ENCODE data around the gene FRS2.

The FRS2 gene

GRCh38 chr12:69544087-69544486 lies 73.9 kb downstream of the FRS2 start:
- no peak for DNase-seq

GRCh38 chr12:69545081-69545480 lies 74.9 kb downstream of the FRS2 start:
- no peak for DNase-seq

DNA sequence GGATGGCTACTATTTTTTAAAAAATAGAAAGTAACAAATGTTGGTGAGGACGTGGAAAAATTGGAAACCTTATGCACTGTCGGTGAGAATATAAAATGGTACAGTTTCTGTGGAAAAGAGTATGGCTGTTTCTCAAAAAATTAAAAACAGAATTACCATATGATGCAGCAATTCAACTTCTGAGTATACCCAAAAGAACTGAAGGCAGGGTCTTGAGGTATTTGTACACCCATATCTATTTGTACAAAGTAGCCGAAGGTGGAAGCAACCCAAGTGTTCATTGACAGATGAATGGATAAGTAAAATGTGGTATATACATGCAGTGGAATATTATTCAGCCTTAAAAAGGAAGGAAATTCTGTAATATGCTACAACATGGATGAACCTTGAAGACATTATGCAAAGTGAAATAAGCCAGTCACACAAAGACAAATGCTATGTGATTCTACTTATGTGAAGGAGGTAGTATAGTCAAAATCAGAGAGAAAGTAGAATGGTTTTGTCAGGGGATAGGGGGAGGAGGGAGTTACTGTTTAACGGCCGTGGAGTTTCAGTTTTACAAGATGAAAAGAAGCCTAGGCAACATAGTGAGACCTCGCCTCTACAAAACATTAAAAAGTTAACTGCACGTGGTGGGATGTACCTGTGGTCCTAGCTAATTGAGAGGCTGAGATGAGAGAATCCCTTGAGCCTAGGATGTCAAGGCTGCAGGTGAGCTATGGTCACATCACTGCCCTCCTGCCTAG lies 76.7 kb downstream of the FRS2 start:
- no peak for DNase-seq

DNA sequence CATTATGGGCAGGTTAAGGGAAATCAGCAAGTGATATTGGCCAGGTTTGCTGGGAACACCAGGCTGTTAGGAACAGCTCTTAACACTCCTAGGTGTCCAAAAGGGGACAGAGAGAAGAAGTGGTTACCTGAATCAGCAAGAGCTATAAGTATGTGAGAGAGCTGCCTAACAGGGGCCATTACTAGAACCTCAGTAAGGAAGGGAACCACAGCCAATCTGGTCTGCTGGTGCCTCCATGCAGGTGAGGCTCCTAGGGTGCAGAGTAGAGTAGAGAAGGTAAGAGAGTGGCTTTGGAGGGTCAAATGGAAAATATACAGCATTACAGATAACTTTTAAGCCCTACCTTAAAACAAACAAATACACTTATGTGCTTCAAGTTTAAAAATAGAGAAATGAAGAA lies 78.5 kb downstream of the FRS2 start:
- DNase-seq = no peak

DNA sequence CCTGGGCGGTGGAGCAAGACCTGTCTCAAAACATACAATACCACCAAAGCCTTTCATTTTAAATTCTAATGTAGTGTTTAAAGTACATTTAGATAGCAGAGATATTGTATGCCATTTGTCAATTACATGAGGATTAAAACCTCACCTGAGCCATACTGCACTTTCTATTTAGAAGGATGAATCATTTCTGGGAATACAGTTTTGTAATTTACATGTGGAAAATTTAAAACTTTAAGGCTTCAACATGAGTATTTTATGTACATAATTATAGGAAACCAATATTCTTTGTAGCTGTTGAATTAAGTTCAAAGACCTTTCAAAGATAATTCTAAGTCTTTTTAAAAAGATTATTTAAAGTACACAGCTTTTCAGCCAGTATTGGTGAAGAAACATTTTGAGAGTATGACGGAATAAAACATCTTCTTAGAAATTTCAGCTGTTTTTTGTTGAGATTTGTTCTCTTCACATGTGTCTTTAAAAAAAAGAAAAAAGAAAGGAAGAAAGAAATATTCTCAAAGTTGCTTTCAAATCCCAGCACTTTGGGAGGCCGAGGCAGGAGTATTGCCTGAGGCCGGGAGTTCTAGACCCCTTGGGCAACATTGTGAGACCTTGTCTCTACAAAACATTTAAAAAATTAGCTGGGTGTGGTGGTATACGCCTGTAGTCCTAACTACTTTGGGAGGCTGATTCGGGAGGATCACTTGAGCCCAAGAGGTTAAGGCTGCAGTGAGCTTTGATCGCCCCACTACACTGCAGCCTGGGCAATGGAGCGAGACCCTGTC lies 80.6 kb downstream of the FRS2 start:
- DNase-seq = no peak

- DNase-seq = peak; percentile 82
These were observed 83.5 kb downstream of the FRS2 start for GRCh38 chr12:69553628-69554248.

DNA sequence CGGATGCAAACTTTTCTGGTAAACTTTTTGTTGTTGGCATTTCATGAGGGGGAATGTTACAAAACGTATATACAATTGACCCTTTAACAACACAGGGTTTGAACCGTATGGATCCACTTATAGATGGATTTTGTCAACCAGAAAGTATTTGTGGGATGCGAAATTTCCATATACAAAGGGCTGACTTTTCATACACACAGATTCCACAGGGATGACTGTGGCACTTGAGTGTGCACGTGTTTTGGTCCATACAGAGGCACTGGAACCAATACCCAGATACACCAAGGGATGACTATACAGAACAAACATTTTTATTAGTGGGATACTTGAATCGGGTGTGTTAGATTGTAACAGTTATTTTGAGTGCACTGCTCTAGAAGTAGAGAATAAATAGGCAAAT lies 85.3 kb downstream of the FRS2 start:
- DNase-seq = no peak

DNA sequence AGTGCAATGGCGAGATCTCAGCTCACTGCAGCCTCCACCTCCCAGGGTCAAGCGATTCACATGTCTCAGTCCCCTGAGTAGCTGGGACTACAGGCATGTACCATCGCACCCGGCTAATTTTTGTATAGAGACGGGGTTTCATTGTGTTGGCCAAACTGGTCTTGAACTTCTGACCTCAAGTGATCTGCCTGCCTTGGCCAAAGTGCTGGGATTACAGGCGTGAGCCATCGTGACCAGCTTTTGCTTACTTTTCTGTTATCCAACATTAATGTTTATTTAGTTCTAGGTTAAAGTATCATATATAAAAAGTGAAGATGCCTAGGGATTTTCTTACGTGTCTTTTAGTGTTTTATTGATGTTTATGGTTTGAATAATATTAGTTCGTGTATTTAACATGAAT lies 86.2 kb downstream of the FRS2 start:
- no peak for DNase-seq

- no peak for DNase-seq
These were observed 93.1 kb downstream of the FRS2 start for GRCh38 chr12:69563166-69563762.

- peak; percentile 34 for DNase-seq
These were observed 96.4 kb downstream of the FRS2 start for GRCh38 chr12:69566603-69567002.

- no peak for DNase-seq
These were observed 99.0 kb downstream of the FRS2 start for GRCh38 chr12:69569236-69569635.

GRCh38 chr12:69570000-69570516 lies 99.9 kb downstream of the FRS2 start:
- no peak for DNase-seq

DNA sequence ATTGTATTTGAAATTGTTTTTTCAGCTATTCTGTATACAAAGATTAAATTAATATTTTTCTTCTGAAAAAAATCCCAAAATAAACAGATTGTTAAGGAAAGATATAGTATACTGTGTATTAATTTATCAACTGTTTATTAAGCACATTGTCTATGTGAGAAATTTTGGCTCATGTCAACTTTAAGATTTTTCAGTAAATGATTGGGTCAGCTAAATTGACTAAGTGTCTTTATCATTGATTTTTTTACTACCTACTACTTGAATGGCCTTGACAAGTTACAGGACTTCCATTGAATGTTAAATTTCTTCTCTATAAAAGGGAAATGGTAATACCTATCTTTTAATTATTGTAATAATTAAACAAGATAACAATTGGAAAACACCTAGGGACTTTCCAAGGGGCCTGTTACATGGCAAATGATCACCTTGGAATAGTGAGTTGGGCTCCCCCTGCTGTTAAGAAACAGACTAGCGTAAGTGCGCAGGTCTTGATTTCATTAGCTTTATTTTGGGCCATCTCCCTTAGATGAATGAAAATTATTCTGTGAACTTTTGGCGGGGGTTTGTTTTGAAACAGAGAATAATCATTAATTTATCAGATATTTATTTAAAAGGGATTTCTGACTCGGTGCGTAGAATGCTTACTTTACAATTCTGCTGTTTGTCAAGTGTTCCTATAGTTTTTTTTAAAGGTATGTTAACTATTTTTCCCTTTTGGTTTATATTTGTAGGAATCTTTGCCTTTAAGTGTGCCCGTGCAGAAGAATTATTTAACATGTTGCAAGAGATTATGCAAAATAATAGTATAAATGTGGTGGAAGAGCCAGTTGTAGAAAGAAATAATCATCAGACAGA lies 100.6 kb downstream of the FRS2 start:
- peak; percentile 68 for DNase-seq

DNA sequence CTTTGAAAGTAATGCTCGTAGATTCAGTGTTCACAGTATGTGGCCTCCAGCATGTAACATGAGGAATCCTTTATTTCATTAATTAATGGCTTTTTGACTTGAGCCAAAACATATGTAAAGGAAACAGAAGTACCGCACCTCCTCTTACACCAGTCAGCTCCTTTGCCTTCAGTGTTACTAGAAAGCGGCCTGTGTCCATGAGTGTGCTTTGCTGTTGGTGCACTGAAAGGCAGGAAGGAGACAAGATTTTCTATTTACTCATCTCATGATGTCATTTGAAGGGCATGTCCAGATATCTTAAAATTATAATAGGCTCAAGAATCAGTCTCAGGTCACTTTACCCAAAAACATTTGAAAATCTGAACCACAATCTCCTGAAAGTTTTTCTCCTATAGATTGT lies 105.2 kb downstream of the FRS2 start:
- DNase-seq = no peak

DNA sequence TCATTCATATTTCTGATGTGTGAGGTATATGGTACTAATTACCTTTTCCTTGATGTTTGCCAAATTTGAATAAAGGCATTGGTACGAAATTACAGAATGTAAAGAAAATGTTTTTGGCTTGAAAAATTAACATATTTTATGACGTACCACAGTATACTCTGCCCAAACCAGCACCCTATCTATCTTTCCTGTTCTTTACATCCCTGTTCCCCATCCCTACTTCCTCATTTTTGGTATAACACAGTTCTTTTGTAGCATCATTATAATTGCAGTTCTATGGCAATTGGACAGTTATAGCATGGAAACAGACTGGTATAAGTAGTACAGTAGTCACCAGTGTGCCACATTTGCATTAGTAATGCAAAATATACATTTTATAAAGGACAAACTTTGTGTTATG lies 108.1 kb downstream of the FRS2 start:
- DNase-seq = no peak

- no peak for DNase-seq
These were observed 108.8 kb downstream of the FRS2 start for GRCh38 chr12:69579029-69579428.

DNA sequence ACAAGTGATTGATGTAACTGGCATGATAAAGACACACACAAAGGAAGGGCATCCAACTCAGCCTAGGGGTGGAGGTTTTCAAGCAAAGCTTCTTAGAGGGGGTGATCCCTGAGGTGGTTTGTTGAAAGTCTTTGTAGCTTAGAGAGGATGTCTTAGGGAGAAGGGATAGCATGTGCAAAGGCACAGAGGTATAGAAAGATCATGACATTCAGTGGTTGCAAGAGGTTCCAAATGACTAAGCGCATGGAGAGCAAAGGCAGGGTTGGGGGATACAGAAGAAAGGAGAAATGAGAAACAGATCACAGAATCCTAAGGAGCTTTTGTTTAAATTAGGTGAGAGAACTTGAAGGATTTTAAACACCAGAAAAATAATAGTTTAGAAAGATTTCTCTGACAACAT lies 109.9 kb downstream of the FRS2 start:
- DNase-seq = no peak

DNA sequence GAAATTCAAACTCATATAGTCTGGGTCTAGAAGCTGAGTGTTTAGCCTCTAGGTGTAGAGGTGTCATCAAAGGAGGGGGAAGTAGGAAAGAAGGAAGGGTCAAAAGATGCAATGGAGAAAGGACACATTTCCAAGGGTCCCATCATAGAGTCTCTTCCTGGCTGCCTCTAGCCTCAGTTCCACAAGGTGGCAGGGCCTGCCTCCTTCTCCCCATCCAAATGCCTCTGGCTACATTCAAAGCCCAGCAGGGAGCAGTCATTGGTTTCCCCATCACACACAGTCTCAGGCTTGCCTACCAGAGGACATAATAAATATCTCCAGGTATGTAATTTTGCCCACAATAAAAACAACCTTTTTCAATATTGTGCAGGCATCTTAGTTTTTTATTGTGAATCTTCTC lies 113.0 kb downstream of the FRS2 start:
- peak; percentile 27 for DNase-seq

GRCh38 chr12:69585189-69586062 lies 115.2 kb downstream of the FRS2 start, which contains the start of gene CCT2:
CCT2 (plus strand) TSS chr12:69585459; CDS start chr12:69585522, 63 bp downstream.
- DNase-seq = peak; percentile 98

DNA sequence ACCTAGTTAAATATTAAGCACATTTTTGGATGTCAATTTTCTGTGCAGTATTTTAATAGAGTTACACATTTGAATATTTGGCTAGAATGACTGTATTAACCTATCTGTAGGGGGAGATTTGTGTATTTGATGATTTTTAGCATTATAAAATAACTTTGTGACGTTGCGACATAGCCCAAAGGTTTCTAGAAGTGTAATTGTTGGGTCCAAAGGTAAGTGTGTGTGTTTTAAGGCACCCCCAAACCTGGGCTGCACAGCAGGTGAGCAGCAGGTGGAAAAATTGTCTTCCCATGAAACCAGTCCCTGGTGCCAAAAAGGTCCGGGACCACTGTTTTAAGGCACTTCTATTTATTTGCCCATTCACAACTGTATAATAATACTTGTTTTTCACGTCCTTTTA lies 118.3 kb downstream of the FRS2 start:
- DNase-seq = no peak

DNA sequence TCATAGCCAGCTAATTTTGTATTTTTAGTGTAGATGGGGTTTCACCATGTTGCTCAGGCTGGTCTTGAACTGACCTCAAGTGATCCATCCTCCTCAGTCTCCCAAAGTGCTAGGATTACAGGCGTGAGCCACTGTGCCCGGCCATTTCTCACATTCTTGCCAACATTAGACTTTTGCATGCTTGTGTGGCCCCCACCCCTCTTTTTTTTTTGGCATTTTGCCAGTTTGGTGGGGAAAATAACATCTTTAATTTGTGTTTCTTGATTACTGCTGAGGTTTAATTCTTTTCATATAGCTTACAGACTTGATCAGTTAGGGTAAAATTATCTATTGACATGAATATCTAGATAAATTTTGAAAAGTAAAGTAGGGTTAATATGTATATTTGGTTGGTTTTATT lies 118.9 kb downstream of the FRS2 start:
- no peak for DNase-seq

Data from NCI-H510A treated with DMSO at 0.1 percent for 48 hours (cell line).